ENCODE measurements around the gene ESR2. TPM values are rescaled to one million over a fixed set of nuclear protein-coding genes. Genes with fewer than 3 reads are reported as not detected.

The ESR2 gene
- total RNA-seq, 2 experiments from 2014 or later, result 0.31 to 0.43 TPM

DNA sequence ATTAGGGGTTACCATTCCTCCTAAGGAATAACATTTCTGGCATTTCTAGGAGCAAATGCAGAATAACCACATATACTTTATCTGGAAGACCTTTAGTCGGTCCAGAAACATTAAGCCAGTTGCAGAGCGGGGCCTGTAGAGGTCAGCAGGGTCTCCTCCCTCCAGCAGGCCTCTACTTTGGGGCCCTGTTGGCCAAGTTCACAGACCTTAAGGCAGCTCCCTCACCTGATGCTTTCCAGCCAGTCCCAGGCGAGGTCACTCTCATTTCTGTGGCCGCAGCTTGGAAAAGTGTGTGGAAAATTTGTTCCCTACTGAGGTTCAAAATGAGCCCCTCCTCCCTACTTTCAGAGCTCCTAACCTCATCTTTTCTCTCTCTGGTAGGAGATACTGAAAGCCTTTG lies 74.1 kb downstream of the ESR2 start:
- Mint-ChIP-seq H3K9me3 (no peaks in the 10 kb centered on the region), H3K4me3 (no peak overlapping the region), H3K27ac (no peak overlapping the region), H3K36me3 (ENCODE audit: low read depth) (peaks cover 27% of the 10 kb centered on the region), H3K27me3 (no peaks in the 10 kb centered on the region), H3K4me1 (ENCODE audit: low read depth) (no peaks in the 10 kb centered on the region)
- ChIA-PET CTCF (interaction anchor here (0.7 kb wide), 1 partner anchor 27 kb away, joined by 3 read pairs; no protein-coding TSS in a partner anchor), POLR2A (interaction anchor here (1.4 kb wide), 1 partner anchor 16 kb away, joined by 3 read pairs; no protein-coding TSS in a partner anchor)
- intact Hi-C loops (cut with micrococcal nuclease), result no loop called here
- DNase-seq (no peak), ATAC-seq (no peak)
- TF ChIP-seq, protein P1, sequence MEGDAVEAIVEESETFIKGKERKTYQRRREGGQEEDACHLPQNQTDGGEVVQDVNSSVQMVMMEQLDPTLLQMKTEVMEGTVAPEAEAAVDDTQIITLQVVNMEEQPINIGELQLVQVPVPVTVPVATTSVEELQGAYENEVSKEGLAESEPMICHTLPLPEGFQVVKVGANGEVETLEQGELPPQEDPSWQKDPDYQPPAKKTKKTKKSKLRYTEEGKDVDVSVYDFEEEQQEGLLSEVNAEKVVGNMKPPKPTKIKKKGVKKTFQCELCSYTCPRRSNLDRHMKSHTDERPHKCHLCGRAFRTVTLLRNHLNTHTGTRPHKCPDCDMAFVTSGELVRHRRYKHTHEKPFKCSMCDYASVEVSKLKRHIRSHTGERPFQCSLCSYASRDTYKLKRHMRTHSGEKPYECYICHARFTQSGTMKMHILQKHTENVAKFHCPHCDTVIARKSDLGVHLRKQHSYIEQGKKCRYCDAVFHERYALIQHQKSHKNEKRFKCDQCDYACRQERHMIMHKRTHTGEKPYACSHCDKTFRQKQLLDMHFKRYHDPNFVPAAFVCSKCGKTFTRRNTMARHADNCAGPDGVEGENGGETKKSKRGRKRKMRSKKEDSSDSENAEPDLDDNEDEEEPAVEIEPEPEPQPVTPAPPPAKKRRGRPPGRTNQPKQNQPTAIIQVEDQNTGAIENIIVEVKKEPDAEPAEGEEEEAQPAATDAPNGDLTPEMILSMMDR (IDR thresholded peaks at IDR 0.05), result no peak

DNA sequence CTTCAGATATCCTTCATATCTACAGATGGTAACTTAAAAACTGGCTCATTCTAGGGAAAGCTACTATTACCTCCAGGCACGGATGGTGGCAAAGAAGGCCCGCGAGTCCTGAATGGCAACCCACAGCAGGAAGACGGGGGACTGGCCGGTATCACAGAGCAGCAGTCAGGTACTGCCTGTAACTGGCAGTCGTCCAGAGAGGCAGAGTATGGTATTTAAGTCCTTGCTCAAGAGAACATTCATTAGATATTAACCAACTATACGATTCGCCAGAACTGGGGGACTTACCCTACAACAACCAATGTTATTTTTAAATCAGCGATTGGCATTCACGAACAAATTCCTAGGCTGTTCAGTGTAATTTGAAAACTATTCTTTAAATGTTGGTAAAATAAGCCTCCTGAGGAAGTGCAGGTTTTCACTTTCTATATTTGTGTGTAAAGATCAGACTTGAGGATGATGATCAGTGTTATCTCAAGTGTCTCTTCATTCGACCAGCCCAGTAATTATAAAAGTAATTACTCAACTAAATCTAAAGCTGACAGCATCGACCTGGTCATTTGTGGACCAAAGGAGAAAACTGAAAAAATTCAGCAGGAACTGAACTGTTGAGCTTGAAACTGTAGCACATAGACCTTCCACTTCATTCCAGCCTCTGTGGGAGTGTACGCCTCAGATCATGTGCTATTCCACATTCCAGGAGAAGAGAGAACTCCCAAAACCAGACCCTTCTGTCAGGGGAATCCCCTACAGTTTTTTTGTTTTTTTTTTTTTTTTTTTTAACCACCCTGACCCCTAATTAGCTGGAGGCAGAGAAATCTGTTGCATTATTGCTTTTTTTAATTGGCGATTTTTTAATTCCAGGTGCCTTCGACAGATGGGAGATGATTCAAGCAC lies 75.6 kb downstream of the ESR2 start:
- DNase-seq (no peak), ATAC-seq (no peak)
- CTCF ChIA-PET, result interaction anchor here (0.6 to 3.4 kb wide), 4 partner anchors 11 to 418 kb away, joined by 3 to 14 read pairs (median 6); no protein-coding TSS in a partner anchor
- no peaks in the 10 kb centered on the region for H3K9me3 Mint-ChIP-seq
- H3K27me3 Mint-ChIP-seq, result no peaks in the 10 kb centered on the region
- H3K4me1 Mint-ChIP-seq (ENCODE audit: low read depth), result no peaks in the 10 kb centered on the region
- POLR2A ChIA-PET, result interaction anchor here (0.7 kb wide), 1 partner anchor 27 kb away, joined by 3 read pairs; no protein-coding TSS in a partner anchor
- TF ChIP-seq, protein P1 (IDR thresholded peaks at IDR 0.05), result no peak
- peaks cover 27% of the 10 kb centered on the region for H3K36me3 Mint-ChIP-seq (ENCODE audit: low read depth)
- H3K4me3 Mint-ChIP-seq, result no peak overlapping the region
- no peak overlapping the region for H3K27ac Mint-ChIP-seq
- intact Hi-C loops (cut with micrococcal nuclease), result no loop called here

DNA sequence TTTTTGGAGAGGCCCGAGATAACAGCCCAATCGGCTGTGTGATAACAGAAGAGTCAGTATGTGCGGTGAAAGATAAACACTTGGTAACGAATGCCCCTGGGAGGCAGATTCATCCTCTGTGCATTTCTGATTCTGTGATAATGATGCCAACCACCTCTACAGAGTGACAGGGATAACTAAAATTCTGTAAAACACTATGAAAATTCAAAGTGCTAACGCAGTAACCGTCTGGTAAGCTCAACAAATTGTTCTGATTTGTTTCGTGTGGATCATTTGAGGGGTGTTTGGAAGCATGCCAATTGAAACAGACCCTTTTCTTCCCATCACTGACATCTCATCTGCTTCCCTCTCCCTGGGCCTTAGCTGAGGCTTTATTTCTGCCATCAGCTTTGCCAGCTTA lies 76.3 kb downstream of the ESR2 start:
- Mint-ChIP-seq H3K27ac (no peak overlapping the region), H3K27me3 (no peaks in the 10 kb centered on the region), H3K4me3 (no peak overlapping the region), H3K4me1 (ENCODE audit: low read depth) (no peaks in the 10 kb centered on the region), H3K9me3 (no peaks in the 10 kb centered on the region), H3K36me3 (ENCODE audit: low read depth) (peaks cover 28% of the 10 kb centered on the region)
- DNase-seq (no peak), ATAC-seq (no peak)
- CTCF ChIA-PET, result interaction anchor here (2.1 to 3.4 kb wide), 2 partner anchors 10 to 86 kb away, joined by 9 to 14 read pairs; no protein-coding TSS in a partner anchor
- intact Hi-C loops (cut with micrococcal nuclease), result no loop called here
- POLR2A ChIA-PET, result no interaction called here
- TF ChIP-seq, protein P1 (IDR thresholded peaks at IDR 0.05), result no peak

DNA sequence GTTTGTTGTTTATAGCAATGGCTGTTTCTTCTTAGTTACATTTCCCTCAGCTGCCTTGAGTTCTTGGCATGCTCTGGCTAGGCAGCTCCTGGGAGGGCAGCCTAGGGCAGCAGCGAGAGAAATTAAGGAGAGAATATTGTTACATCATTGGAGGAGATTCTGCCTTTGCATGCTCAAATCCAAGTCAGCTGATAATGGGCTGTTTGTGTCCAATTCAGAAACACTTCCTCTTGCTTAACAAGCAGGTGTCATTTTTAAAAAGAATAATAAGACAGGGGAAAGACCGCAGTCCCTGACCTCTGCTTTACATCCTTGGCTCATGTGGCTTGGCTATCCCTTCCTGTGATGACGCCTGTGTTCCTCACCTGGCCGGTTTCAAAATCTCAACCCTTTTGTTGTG lies 76.9 kb downstream of the ESR2 start:
- intact Hi-C loops (cut with micrococcal nuclease), result no loop called here
- Mint-ChIP-seq H3K36me3 (ENCODE audit: low read depth) (peaks cover 28% of the 10 kb centered on the region), H3K9me3 (no peaks in the 10 kb centered on the region)

More for the DNA sequence above, 76.9 kb downstream of the ESR2 start:
- Mint-ChIP-seq H3K4me1 (ENCODE audit: low read depth) (no peaks in the 10 kb centered on the region), H3K27ac (no peak overlapping the region), H3K27me3 (no peaks in the 10 kb centered on the region), H3K4me3 (no peak overlapping the region)
- TF ChIP-seq, protein P1 (IDR thresholded peaks at IDR 0.05), result no peak
- ChIA-PET CTCF (interaction anchor here (3.4 kb wide), 1 partner anchor 10 kb away, joined by 14 read pairs; no protein-coding TSS in a partner anchor), POLR2A (interaction anchor here (0.6 kb wide), 1 partner anchor 13 kb away, joined by 3 read pairs; no protein-coding TSS in a partner anchor)
- DNase-seq (no peak), ATAC-seq (no peak)
